Measurements from ENCODE around the gene ATP6V1G1.
"Not testable (repeated sequence)": the region's sequence is repeated elsewhere in the genome, so short reads cannot be mapped to it uniquely, and the experiment has no call there.

Gene ATP6V1G1

GRCh38 chr9:114574438-114574837, 13.1 kb upstream of the ATP6V1G1 start:
- Histone ChIP-seq H3K36me3 (ENCODE audit: low read length) (no peaks in the 10 kb centered on the region), H3K4me3 (ENCODE audit: insufficient read depth, low read length, poor library complexity, severe bottlenecking) (no peak overlapping the region), H3K9ac (ENCODE audit: low read length) (no peak overlapping the region), H2AFZ (ENCODE audit: low read depth, low read length, severe bottlenecking) (no peak overlapping the region), H3K9me3 (ENCODE audit: insufficient read depth, low read length) (no peaks in the 10 kb centered on the region), H3F3A (ENCODE audit: insufficient read depth) (no peaks in the 10 kb centered on the region), H3K27ac (ENCODE audit: low read depth, low read length) (no peak overlapping the region), H3K4me2 (ENCODE audit: low read depth, low read length, poor library complexity, severe bottlenecking) (no peak overlapping the region), H3K79me2 (ENCODE audit: insufficient read depth, low read length) (no peaks in the 10 kb centered on the region), H4K20me1 (ENCODE audit: low read depth, low read length) (no peaks in the 10 kb centered on the region), H3K27me3 (ENCODE audit: low read length) (no peaks in the 10 kb centered on the region), H3K9me2 (replicated peaks; ENCODE audit: insufficient read depth, low read length) (no peaks in the 10 kb centered on the region)
- TF ChIP-seq EZH2phosphoT487 (conservative IDR thresholded peaks at IDR 0.05; ENCODE audit: low read length) (no peak), CTCF (IDR thresholded peaks at IDR 0.05; ENCODE audit: insufficient read depth, low read length, poor library complexity, severe bottlenecking) (no peak)

GRCh38 chr9:114576779-114577178, 10.8 kb upstream of the ATP6V1G1 start:
- not testable (repeated sequence) for H2AFZ ChIP-seq (ENCODE audit: low read depth, low read length, severe bottlenecking); H3K79me2 ChIP-seq (ENCODE audit: insufficient read depth, low read length); H3K9me3 ChIP-seq (ENCODE audit: insufficient read depth, low read length); H3F3A ChIP-seq (ENCODE audit: insufficient read depth); H3K9ac ChIP-seq (ENCODE audit: low read length); H3K36me3 ChIP-seq (ENCODE audit: low read length); H3K4me3 ChIP-seq (ENCODE audit: insufficient read depth, low read length, poor library complexity, severe bottlenecking); H3K27ac ChIP-seq (ENCODE audit: low read depth, low read length); H4K20me1 ChIP-seq (ENCODE audit: low read depth, low read length); H3K27me3 ChIP-seq (ENCODE audit: low read length); H3K9me2 ChIP-seq (replicated peaks; ENCODE audit: insufficient read depth, low read length); H3K4me2 ChIP-seq (ENCODE audit: low read depth, low read length, poor library complexity, severe bottlenecking)

GRCh38 chr9:114578134-114578533, 9.4 kb upstream of the ATP6V1G1 start:
- H3K9ac ChIP-seq (ENCODE audit: low read length); H3K4me2 ChIP-seq (ENCODE audit: low read depth, low read length, poor library complexity, severe bottlenecking); H3K36me3 ChIP-seq (ENCODE audit: low read length); H3K9me3 ChIP-seq (ENCODE audit: insufficient read depth, low read length); H4K20me1 ChIP-seq (ENCODE audit: low read depth, low read length); H2AFZ ChIP-seq (ENCODE audit: low read depth, low read length, severe bottlenecking); H3K27me3 ChIP-seq (ENCODE audit: low read length); H3F3A ChIP-seq (ENCODE audit: insufficient read depth); H3K27ac ChIP-seq (ENCODE audit: low read depth, low read length); H3K4me3 ChIP-seq (ENCODE audit: insufficient read depth, low read length, poor library complexity, severe bottlenecking); H3K9me2 ChIP-seq (replicated peaks; ENCODE audit: insufficient read depth, low read length); H3K79me2 ChIP-seq (ENCODE audit: insufficient read depth, low read length): not testable (repeated sequence)

- Histone ChIP-seq H3K9ac (ENCODE audit: low read length) (no peak overlapping the region), H3K36me3 (ENCODE audit: low read length) (no peaks in the 10 kb centered on the region), H3K27me3 (ENCODE audit: low read length) (no peaks in the 10 kb centered on the region), H3K79me2 (ENCODE audit: insufficient read depth, low read length) (no peaks in the 10 kb centered on the region), H4K20me1 (ENCODE audit: low read depth, low read length) (no peaks in the 10 kb centered on the region), H3K9me2 (replicated peaks; ENCODE audit: insufficient read depth, low read length) (no peaks in the 10 kb centered on the region), H2AFZ (ENCODE audit: low read depth, low read length, severe bottlenecking) (no peak overlapping the region), H3K4me2 (ENCODE audit: low read depth, low read length, poor library complexity, severe bottlenecking) (no peak overlapping the region), H3K4me3 (ENCODE audit: insufficient read depth, low read length, poor library complexity, severe bottlenecking) (no peak overlapping the region), H3K9me3 (ENCODE audit: insufficient read depth, low read length) (no peaks in the 10 kb centered on the region), H3K27ac (ENCODE audit: low read depth, low read length) (no peak overlapping the region), H3F3A (ENCODE audit: insufficient read depth) (no peaks in the 10 kb centered on the region)
- no peak for TF ChIP-seq CTCF (IDR thresholded peaks at IDR 0.05; ENCODE audit: insufficient read depth, low read length, poor library complexity, severe bottlenecking)
- no peak for TF ChIP-seq EZH2phosphoT487 (conservative IDR thresholded peaks at IDR 0.05; ENCODE audit: low read length)
Measured at GRCh38 chr9:114580609-114581193, 6.9 kb upstream of the ATP6V1G1 start.
